Stimulated activated CD4-positive, alpha-beta T cell treated with anti-CD3 and anti-CD28 coated beads, TNF-alpha, amount 100 ng/mL, for 4 hours (primary cell): ENCODE results near the gene PHF2.
"Not testable (repeated sequence)": the region's sequence is repeated elsewhere in the genome, so short reads cannot be mapped to it uniquely, and the experiment has no call there.

Source experiments
- DNase-seq, 3 experiments: peaks; one replicate each; pipeline ENCODE4 v3.0.0-alpha.2; 2020; ENCODE audit warnings: low read depth in 3 of 3

Gene PHF2

GRCh38 chr9:93665637-93666438 is 89.5 kb downstream of the PHF2 start:
- no peak for DNase-seq

GRCh38 chr9:93666439-93666784 is 90.0 kb downstream of the PHF2 start:
- not testable (repeated sequence) for DNase-seq

- no peak for DNase-seq
Observed at GRCh38 chr9:93667006-93667405, 90.6 kb downstream of the PHF2 start.

GRCh38 chr9:93667627-93668026 is 91.2 kb downstream of the PHF2 start:
- DNase-seq, result no peak

GRCh38 chr9:93668261-93668871 is 92.0 kb downstream of the PHF2 start:
- DNase-seq, result no peak

- no peak for DNase-seq
Observed at GRCh38 chr9:93669116-93669957, 93.0 kb downstream of the PHF2 start.

- no peak for DNase-seq
Observed at GRCh38 chr9:93669958-93670207, 93.5 kb downstream of the PHF2 start.

GRCh38 chr9:93670208-93671019 is 94.0 kb downstream of the PHF2 start:
- no peak for DNase-seq

GRCh38 chr9:93671020-93671338 is 94.6 kb downstream of the PHF2 start:
- no peak for DNase-seq

GRCh38 chr9:93672330-93673020 is 96.1 kb downstream of the PHF2 start:
- DNase-seq, result not testable (repeated sequence)

GRCh38 chr9:93673021-93673838 is 96.8 kb downstream of the PHF2 start:
- no peak for DNase-seq

- no peak for DNase-seq
Observed at GRCh38 chr9:93673839-93674334, 97.5 kb downstream of the PHF2 start.

- DNase-seq, result no peak
Observed at GRCh38 chr9:93674580-93675335, 98.4 kb downstream of the PHF2 start.

- DNase-seq, result no peak
Observed at GRCh38 chr9:93675336-93676150, 99.2 kb downstream of the PHF2 start.

GRCh38 chr9:93676310-93677047 is 100.1 kb downstream of the PHF2 start:
- DNase-seq, result no peak

- DNase-seq, result no peak
Observed at GRCh38 chr9:93677048-93677571, 100.7 kb downstream of the PHF2 start.

GRCh38 chr9:93677641-93678136 is 101.3 kb downstream of the PHF2 start:
- no peak for DNase-seq
